Measurements from ENCODE around the gene SGSH. TPM values are rescaled to one million over a fixed set of nuclear protein-coding genes. Genes with fewer than 3 reads are reported as not detected.

Gene SGSH
- total RNA-seq, 1 experiment from 2014 or later = 42.8 TPM

GRCh38 chr17:80196652-80197051 lies 23.5 kb downstream of the SGSH start:
- Mint-ChIP-seq H3K36me3 (ENCODE audit: insufficient read depth, unreplicated experiment) (peaks cover 6% of the 10 kb centered on the region), H3K4me1 (ENCODE audit: low read depth, unreplicated experiment) (no peaks in the 10 kb centered on the region), H3K27ac (ENCODE audit: unreplicated experiment) (no peak overlapping the region), H3K27me3 (ENCODE audit: insufficient read depth, unreplicated experiment) (no peaks in the 10 kb centered on the region), H3K4me3 (ENCODE audit: unreplicated experiment) (no peak overlapping the region), H3K9me3 (ENCODE audit: unreplicated experiment) (no peaks in the 10 kb centered on the region)
- H3K4me1 ChIP-seq = no peaks in the 10 kb centered on the region
- no peak for DNase-seq
- no TSS peak for BruUV-seq (replicated peaks)
- CTCF ChIA-PET = interaction anchor here (0.9 to 1.0 kb wide), 2 partner anchors 72 to 96 kb away, joined by 3 read pairs; no protein-coding TSS in a partner anchor
- no peaks in the 10 kb centered on the region for H3K36me3 ChIP-seq (ENCODE audit: control insufficient read depth, insufficient read depth, low read length)
- POLR2A ChIA-PET = no interaction called here
- H3K4me3 ChIP-seq (ENCODE audit: low read depth, low read length) = no peak overlapping the region
- TF ChIP-seq CTCF (IDR thresholded peaks at IDR 0.05; ENCODE audit: insufficient read depth in 1 of 2, low read depth in 1 of 2, low read length in 1 of 2, severe bottlenecking in 1 of 2, unreplicated experiment in 1 of 2) = no peak
- no peaks in the 10 kb centered on the region for H3K27me3 ChIP-seq (replicated peaks; ENCODE audit: control insufficient read depth, insufficient read depth, low read length)
- H3K9me3 ChIP-seq = no peaks in the 10 kb centered on the region
- intact Hi-C loops (cut with micrococcal nuclease; ENCODE audit: unreplicated experiment) = loop anchor here (5.0 kb wide), 1 partner anchor 166 kb away; no protein-coding TSS in a partner anchor

GRCh38 chr17:80195671-80196529 lies 24.2 kb downstream of the SGSH start:
- intact Hi-C loops (cut with micrococcal nuclease; ENCODE audit: unreplicated experiment) = loop anchor here (5.0 kb wide), 1 partner anchor 166 kb away; no protein-coding TSS in a partner anchor
- Mint-ChIP-seq H3K27ac (ENCODE audit: unreplicated experiment) (no peak overlapping the region), H3K36me3 (ENCODE audit: insufficient read depth, unreplicated experiment) (peaks cover 6% of the 10 kb centered on the region), H3K4me1 (ENCODE audit: low read depth, unreplicated experiment) (no peaks in the 10 kb centered on the region), H3K27me3 (ENCODE audit: insufficient read depth, unreplicated experiment) (no peaks in the 10 kb centered on the region), H3K9me3 (ENCODE audit: unreplicated experiment) (no peaks in the 10 kb centered on the region), H3K4me3 (ENCODE audit: unreplicated experiment) (no peak overlapping the region)
- H3K4me3 ChIP-seq (ENCODE audit: low read depth, low read length) = no peak overlapping the region
- peak in 1 of 2 experiments; percentile 52 for DNase-seq
- peak; percentile 77 to 98 for TF ChIP-seq CTCF (IDR thresholded peaks at IDR 0.05; ENCODE audit: insufficient read depth in 1 of 2, low read depth in 1 of 2, low read length in 1 of 2, severe bottlenecking in 1 of 2, unreplicated experiment in 1 of 2)
- no peaks in the 10 kb centered on the region for H3K36me3 ChIP-seq (ENCODE audit: control insufficient read depth, insufficient read depth, low read length)
- ChIA-PET POLR2A (no interaction called here), CTCF (interaction anchor here (0.5 to 1.0 kb wide), 5 partner anchors 13 to 97 kb away, joined by 3 read pairs; no protein-coding TSS in a partner anchor)
- no peaks in the 10 kb centered on the region for H3K9me3 ChIP-seq
- BruUV-seq (replicated peaks) = no TSS peak
- H3K27me3 ChIP-seq (replicated peaks; ENCODE audit: control insufficient read depth, insufficient read depth, low read length) = no peaks in the 10 kb centered on the region
- H3K4me1 ChIP-seq = no peaks in the 10 kb centered on the region

- H3K4me3 Mint-ChIP-seq (ENCODE audit: unreplicated experiment) = no peak overlapping the region
- no peak for TF ChIP-seq CTCF (IDR thresholded peaks at IDR 0.05; ENCODE audit: insufficient read depth in 1 of 2, low read depth in 1 of 2, low read length in 1 of 2, severe bottlenecking in 1 of 2, unreplicated experiment in 1 of 2)
- DNase-seq = no peak
- H3K4me3 ChIP-seq (ENCODE audit: low read depth, low read length) = no peak overlapping the region
- H3K4me1 ChIP-seq = no peaks in the 10 kb centered on the region
- no peaks in the 10 kb centered on the region for H3K4me1 Mint-ChIP-seq (ENCODE audit: low read depth, unreplicated experiment)
- no peaks in the 10 kb centered on the region for H3K27me3 ChIP-seq (replicated peaks; ENCODE audit: control insufficient read depth, insufficient read depth, low read length)
- POLR2A ChIA-PET = no interaction called here
- no peaks in the 10 kb centered on the region for H3K9me3 ChIP-seq
- intact Hi-C loops (cut with micrococcal nuclease; ENCODE audit: unreplicated experiment) = loop anchor here (5.0 kb wide), 1 partner anchor 167 kb away; no protein-coding TSS in a partner anchor
- no peaks in the 10 kb centered on the region for H3K9me3 Mint-ChIP-seq (ENCODE audit: unreplicated experiment)
- no peaks in the 10 kb centered on the region for H3K27me3 Mint-ChIP-seq (ENCODE audit: insufficient read depth, unreplicated experiment)
- no peaks in the 10 kb centered on the region for H3K36me3 ChIP-seq (ENCODE audit: control insufficient read depth, insufficient read depth, low read length)
- H3K27ac Mint-ChIP-seq (ENCODE audit: unreplicated experiment) = no peak overlapping the region
- no TSS peak for BruUV-seq (replicated peaks)
- CTCF ChIA-PET = interaction anchor here (0.5 kb wide), 1 partner anchor 14 kb away, joined by 3 read pairs; no protein-coding TSS in a partner anchor
- peaks cover 6% of the 10 kb centered on the region for H3K36me3 Mint-ChIP-seq (ENCODE audit: insufficient read depth, unreplicated experiment)
Observed at GRCh38 chr17:80195141-80195540, 25.0 kb downstream of the SGSH start.

All from Caco-2 (cell line).